Stimulated activated CD8-positive, alpha-beta memory T cell treated with anti-CD3 and anti-CD28 coated beads, Interleukin-4, amount 100 ng/mL, for 1 hour (primary cell): Measurements from ENCODE around the gene GUF1.
A peak's percentile ranks its signal among the peaks of the same experiment; 100 is the strongest.
"Not testable (repeated sequence)": the region's sequence is repeated elsewhere in the genome, so short reads cannot be mapped to it uniquely, and the experiment has no call there.

Experiments used
- DNase-seq, 2 donors: peaks; one replicate each; pipeline ENCODE4 v3.0.0-alpha.2; 2020; ENCODE audit warnings: low read depth in 2 of 2, low spot score in 1 of 2

Gene GUF1

DNA sequence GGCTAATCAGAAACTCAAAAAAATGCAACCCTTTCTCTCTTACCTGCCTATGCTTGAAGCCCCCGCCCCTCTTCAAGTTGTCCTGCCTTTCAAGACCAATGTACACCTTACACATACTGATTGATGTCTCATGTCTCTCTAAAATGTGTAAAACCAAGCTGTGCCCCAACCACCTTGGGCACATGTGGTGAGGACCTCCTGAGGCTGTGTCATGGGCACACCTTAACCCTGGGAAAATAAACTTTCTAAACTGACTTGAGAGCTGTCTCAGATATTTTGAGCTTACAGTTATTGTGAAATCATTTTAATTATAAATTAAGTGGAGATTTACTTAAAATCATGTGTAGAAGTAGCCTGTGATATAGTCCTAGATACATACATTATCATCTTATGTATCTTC is 22.2 kb downstream of the GUF1 start:
- DNase-seq: no peak

GRCh38 chr4:44701037-44701436 is 22.8 kb downstream of the GUF1 start:
- no peak for DNase-seq

DNA sequence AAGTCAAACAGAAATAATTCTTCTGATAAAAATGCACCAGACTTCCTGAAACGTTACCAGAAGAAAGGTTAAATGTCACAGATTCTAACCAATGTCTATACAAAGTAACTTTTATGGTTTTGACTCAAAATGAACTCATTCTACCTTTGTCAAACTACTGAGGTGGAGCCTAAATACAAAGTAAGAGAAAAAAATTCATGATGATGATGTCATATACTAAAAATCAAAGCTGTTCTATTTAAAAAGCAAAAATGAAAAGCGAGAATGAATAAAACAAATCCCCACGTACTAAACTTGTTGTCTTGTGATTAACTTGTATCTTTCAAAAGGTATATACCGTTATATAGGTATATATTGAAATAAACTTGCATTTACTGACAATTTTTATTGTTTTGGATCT is 26.5 kb downstream of the GUF1 start:
- DNase-seq: no peak

- DNase-seq: no peak
Observed at GRCh38 chr4:44713125-44713524, 34.9 kb downstream of the GUF1 start.

DNA sequence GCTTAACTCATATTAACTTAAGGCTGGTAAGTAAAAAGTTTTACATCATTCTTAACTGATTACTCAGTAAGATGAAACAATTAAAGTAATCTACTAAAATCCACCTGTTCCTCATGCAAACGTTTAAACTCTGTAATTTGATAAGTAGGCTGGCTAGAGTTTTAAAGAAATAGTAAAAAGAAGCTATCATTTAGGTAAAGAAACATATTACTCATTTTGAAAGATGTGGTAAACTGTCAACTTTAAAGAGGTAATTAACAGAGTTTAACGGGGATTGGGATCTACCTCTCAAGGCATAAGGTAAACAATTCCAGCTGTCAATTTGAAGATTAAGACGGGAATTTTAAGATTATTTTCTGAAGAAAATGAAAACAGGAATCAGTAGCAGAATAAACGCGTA is 38.4 kb downstream of the GUF1 start:
- no peak for DNase-seq

GRCh38 chr4:44720371-44720770 is 42.2 kb downstream of the GUF1 start:
- DNase-seq: no peak

- DNase-seq: no peak
Observed at GRCh38 chr4:44722001-44722400, 43.8 kb downstream of the GUF1 start.

DNA sequence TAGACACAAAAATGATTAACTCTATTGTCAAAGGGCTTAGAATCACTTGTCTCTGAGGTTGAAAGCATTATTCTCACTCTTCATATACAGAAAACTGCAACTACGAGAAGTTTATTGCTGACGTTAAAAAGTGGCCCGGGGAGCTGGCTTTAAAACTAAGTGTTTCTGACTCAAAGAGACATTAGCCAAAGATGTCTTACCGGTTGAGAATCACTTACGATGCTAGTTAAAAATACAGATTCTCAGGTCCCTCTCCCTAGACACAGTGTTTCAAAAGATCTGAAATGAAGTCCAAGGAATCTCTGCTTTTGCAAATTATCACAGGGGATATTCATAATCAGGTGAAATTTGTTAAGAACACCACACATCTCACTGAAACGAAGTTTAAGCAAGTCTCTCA is 46.9 kb downstream of the GUF1 start:
- DNase-seq: no peak

DNA sequence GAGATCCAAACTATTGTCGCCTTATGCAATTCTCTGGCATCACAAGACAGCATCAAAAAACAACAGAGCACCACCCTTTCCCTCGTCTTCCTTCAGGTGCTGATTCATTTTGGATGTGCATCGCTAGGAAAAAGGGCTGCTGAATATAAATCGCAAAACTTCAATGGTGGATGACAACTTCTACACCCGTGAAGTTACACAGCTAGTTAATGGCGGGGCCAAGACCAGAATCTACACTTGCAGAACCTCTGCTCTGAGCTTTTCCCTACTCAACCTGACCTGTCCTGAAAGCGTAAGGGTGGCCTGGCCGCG is 47.5 kb downstream of the GUF1 start:
- no peak for DNase-seq

DNA sequence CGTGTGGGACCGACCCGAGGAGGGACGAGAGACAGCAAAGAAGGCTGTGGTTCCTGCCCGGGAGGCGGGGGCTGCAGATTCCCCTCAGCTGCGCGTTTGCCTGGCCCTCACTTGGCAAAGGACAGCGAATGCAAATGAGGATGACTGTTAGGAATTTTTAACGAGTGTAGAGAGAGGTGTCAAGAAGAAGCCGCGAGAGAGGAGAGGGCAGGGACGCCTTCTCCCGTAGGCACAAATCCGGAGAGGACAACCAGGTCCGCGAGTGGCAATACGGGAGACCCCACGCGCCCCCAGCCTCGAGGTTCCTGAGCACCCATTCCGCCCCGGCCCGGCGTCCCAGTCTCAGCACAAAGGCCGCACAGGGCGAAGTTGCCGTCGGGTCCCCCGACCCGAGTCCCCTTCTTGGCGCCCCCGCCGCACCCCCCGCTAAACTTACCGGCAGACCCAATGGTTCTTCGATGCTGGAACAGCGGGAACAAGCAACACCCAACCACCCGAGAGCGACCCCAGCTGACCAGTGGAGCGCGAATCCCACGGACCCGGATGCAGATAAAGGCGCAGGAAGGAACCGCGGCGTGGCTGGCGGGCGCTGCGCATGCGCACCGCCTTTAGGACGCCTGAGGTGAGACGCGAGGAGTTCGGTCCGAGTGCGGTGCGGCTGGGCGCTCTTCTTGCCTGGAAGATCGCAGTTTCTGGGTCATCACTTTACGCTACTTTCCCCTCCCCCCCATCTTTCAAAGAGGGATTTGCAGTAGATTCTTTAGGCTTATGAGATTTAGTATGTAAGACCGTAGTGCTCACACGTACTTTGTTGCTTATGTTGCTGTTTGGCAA is 48.0 kb downstream of the GUF1 start, which contains the start of gene GNPDA2:
Gene GNPDA2 (minus strand): TSS at position 519 of the 834 bp plus-strand sequence. CDS start 4,349 bp downstream, outside the sequence.
- peak; percentile 54 to 66 for DNase-seq

GRCh38 chr4:44727471-44727870 is 49.3 kb downstream of the GUF1 start:
- no peak for DNase-seq

DNA sequence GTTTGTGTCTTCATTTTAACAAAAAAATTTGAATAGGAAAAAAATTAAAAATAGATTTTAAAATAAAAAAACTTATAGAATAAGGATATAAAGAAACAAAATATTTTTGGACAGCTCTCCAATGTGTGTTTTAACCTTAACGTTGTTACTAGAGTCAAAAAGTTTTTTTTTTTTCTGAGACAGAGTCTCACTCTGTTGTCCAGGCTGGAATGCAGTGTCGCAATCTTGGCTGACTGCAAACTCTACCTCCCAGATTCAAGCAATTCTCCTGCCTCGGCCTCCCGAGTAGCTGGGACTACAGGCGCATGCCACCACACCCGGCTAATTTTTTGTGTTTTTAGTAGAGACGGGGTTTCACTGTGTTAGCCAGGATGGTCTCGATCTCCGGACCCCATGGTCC is 50.5 kb downstream of the GUF1 start:
- not testable (repeated sequence) for DNase-seq

DNA sequence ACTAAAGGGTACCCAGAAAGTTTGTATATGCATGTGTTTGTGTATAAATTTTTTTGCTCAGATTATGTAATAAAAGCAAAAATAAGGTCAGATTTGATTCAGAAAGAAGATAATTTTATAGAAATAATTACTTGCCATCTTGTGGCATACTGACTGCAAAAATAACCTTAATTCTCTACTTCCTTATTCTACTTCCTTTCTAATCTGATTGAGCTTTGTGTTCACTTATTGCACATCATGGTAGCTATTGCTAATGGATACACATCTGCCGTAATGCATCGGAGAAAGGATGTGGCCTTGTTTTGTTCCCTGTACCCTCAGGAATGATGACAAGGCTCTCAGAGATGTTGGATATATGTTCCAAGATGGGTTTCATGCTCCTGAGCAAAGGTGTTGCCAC is 58.7 kb downstream of the GUF1 start:
- no peak for DNase-seq

DNA sequence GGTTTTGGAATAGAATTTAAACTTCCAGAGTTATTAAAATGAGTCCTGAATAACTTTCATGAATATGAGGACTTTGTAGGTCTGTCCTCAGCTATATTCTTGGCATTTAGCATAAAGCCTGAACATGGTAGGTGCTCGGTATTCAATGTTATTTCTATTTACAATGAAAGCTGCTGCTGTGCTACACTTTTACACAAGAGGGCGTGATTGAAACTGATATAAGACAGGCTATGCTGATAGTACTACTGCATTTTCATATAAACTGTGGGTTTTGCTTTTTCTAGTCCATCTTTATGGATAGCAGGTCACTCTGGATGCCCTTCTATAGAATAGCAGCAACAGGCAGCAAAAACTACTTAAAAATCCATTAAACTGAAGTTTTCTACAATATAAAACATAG is 60.4 kb downstream of the GUF1 start:
- DNase-seq: no peak

DNA sequence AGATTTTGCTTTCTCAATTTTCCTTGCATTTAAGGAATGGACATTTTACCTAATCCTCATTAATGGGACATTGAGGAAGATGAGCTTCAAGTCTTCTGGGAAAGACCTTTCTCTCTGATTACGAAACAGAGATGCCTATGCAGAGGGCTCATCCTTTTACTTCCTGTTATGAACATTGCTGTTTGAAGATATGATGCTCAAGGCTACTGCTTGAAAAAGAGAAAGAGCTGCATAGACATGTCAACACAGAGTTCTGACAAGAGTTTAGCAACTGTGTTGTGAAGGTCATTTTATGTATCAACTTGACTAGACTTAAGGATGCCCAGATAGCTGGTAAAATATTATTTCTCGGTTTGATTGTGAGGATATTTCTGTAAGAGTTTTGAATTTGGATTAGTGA is 62.0 kb downstream of the GUF1 start:
- DNase-seq: no peak
